Neural cell (in vitro differentiated cells): ENCODE data around the gene TULP4. TPM values are rescaled to one million over a fixed set of nuclear protein-coding genes. Genes with fewer than 3 reads are reported as not detected.

Experiments
- H2AFZ ChIP-seq: fragments of 200-600, 300-800 bp; sonication (generic), shearing (Covaris generic); 2 replicates; pipeline ENCODE4 v1.6.0; 2014; ENCODE audit warnings: low read depth, mild to moderate bottlenecking, antibody characterized with exemption, low read length, moderate library complexity
- H3F3A ChIP-seq: fragments of 200-600 bp; shearing (Covaris generic); 2 replicates; pipeline ENCODE4 v1.6.1; 2016; ENCODE audit warnings: mild to moderate bottlenecking, moderate library complexity, mixed read lengths, antibody characterized with exemption, low read length; ENCODE audit not compliant: insufficient read depth, poor library complexity, severe bottlenecking
- H3K27ac ChIP-seq: fragments of 200-600, 300-800 bp; sonication (generic), shearing (Covaris generic); 2 replicates; pipeline ENCODE4 v1.5.1; 2014; ENCODE audit warnings: mild to moderate bottlenecking, low read length, moderate library complexity
- H3K27me3 ChIP-seq: fragments of 300-800, 200-600 bp; sonication (generic), shearing (Covaris generic); 2 replicates; pipeline ENCODE4 v1.6.0; 2014; ENCODE audit warnings: mild to moderate bottlenecking, low read depth, low read length, moderate library complexity; ENCODE audit not compliant: insufficient read depth
- H3K36me3 ChIP-seq: fragments of 300-800, 200-600 bp; sonication (generic), shearing (Covaris generic); 2 replicates; pipeline ENCODE4 v1.5.1; 2014; ENCODE audit warnings: mild to moderate bottlenecking, antibody characterized with exemption, low read length, moderate library complexity; ENCODE audit not compliant: insufficient read depth
- H3K4me2 ChIP-seq: fragments of 300-800, 200-600 bp; sonication (generic), shearing (Covaris generic); 2 replicates; pipeline ENCODE4 v1.6.0; 2014; ENCODE audit warnings: mild to moderate bottlenecking, low read length
- H3K4me3 ChIP-seq: fragments of 300-800, 200-600 bp; sonication (generic), shearing (Covaris generic); 2 replicates; pipeline ENCODE4 v1.5.1; 2014; ENCODE audit warnings: mild to moderate bottlenecking, low read length, moderate library complexity
- H3K79me2 ChIP-seq: fragments of 200-600 bp; shearing (Covaris generic); replicated peaks from 2 replicates; pipeline ENCODE4 v1.6.0; 2014; ENCODE audit warnings: mild to moderate bottlenecking, low read length, moderate library complexity; ENCODE audit not compliant: insufficient read depth
- H3K9ac ChIP-seq: fragments of 300-800, 200-600 bp; sonication (generic), shearing (Covaris generic); 2 replicates; pipeline ENCODE4 v1.6.1; 2016; ENCODE audit warnings: mild to moderate bottlenecking, low read length, mixed read lengths
- H3K9me2 ChIP-seq: fragments of 200-600 bp; shearing (Covaris generic); 2 replicates; pipeline ENCODE4 v1.6.1; 2016; ENCODE audit warnings: mild to moderate bottlenecking, low read length, mixed read lengths; ENCODE audit not compliant: insufficient read depth
- H3K9me3 ChIP-seq: fragments of 200-600, 300-800 bp; sonication (generic), shearing (Covaris generic); 2 replicates; pipeline ENCODE4 v1.6.1; 2016; ENCODE audit warnings: mild to moderate bottlenecking, mixed run types, low read length, moderate library complexity, mixed read lengths
- H4K20me1 ChIP-seq: fragments of 200-600 bp; shearing (Covaris generic); 2 replicates; pipeline ENCODE4 v1.6.1; 2016; ENCODE audit warnings: mild to moderate bottlenecking, mixed run types; ENCODE audit not compliant: insufficient read depth
- EP300 ChIP-seq: fragments of 450-650 bp; conservative IDR thresholded peaks from 2 replicates; pipeline ENCODE4 v1.6.1; 2014; ENCODE audit warnings: antibody characterized with exemption, mild to moderate bottlenecking, moderate library complexity; ENCODE audit not compliant: poor library complexity, severe bottlenecking
- EZH2 ChIP-seq: fragments of 200-600, 300-800 bp; shearing (Covaris generic), sonication (generic); IDR thresholded peaks from 2 replicates; pipeline ENCODE4 v1.6.1; 2014; ENCODE audit warnings: antibody characterized with exemption, low read length, borderline replicate concordance, mild to moderate bottlenecking; ENCODE audit not compliant: insufficient read depth, poor library complexity, severe bottlenecking
- MXI1 ChIP-seq: fragments of 450-650 bp; conservative IDR thresholded peaks from 2 replicates; pipeline ENCODE4 v1.6.1; 2014; ENCODE audit warnings: antibody characterized with exemption, mild to moderate bottlenecking; ENCODE audit not compliant: poor library complexity, severe bottlenecking
- POLR2AphosphoS5 ChIP-seq: IDR thresholded peaks from 2 replicates; pipeline ENCODE4 v1.6.1; 2012
- RAD21 ChIP-seq: fragments of 450-650 bp; conservative IDR thresholded peaks from 2 replicates; pipeline ENCODE4 v1.6.1; 2014; ENCODE audit warnings: antibody characterized with exemption, mild to moderate bottlenecking, moderate library complexity
- SMC3 ChIP-seq: fragments of 450-650 bp; conservative IDR thresholded peaks from 2 replicates; pipeline ENCODE4 v1.6.1; 2014; ENCODE audit warnings: antibody characterized with exemption, mild to moderate bottlenecking, moderate library complexity; ENCODE audit not compliant: poor library complexity
- TAF1 ChIP-seq: IDR thresholded peaks from 2 replicates; pipeline ENCODE4 v1.6.1; 2012; ENCODE audit warnings: low read depth
- polyA plus RNA-seq: library from polyadenylated mRNA; depleted of rRNA; stranded (reverse); fragments of >200 nt; gene quantifications from 2 replicates; pipeline ENCODE4 v1.2.3, GENCODE V29; 2014
- TF ChIP-seq, protein P1 (sequence below): fragments of 450-650 bp; IDR thresholded peaks from 2 replicates; pipeline ENCODE4 v1.5.1; 2014; ENCODE audit warnings: antibody characterized with exemption, mild to moderate bottlenecking, moderate library complexity; ENCODE audit not compliant: poor library complexity, severe bottlenecking
- TF ChIP-seq, protein P2 (sequence below): IDR thresholded peaks from 2 replicates; pipeline ENCODE4 v1.6.1; 2012; ENCODE audit warnings: borderline replicate concordance

The TULP4 gene
- polyA plus RNA-seq, 1 donor from 2014 or later = 30.6 TPM

DNA sequence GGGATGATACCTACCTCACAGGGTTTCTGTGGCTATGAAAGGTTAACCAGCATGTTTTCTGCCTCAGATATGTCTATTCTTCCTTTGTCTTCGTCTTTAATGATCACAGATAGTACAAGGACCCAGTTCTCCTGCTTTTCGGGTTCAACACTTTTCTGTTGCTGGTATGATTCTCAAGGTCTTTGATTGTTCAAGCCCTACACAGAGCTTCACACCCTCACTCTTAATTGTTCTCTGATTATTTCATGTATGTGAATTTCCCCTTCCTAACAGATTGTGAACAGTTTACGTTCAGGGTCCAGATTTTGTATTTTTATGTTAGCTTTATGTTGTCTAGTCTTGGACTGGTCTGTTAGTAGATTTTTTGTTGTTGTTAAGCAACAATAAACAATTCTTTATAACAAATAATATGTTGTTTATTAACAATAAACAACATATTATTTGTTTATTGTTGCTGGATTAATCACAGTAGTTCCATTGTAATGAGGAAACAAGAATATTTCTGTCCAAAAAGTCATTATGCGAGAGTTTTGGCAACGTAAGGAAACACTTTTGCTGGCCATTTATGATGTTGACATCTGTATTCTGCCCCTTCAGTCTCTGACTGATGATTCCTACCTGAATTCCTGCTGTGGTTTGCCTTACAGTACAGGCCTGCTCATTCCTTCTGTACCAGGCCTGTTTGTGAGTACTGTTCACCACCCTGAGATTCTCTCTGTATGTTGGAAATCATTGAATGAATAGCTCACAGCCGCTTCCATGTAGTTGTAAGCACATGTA lies 27.2 kb upstream of the TULP4 start:
- H3K4me2 ChIP-seq = no peak overlapping the region
- no peak overlapping the region for H3K27ac ChIP-seq
- no peaks in the 10 kb centered on the region for H3F3A ChIP-seq
- no peak overlapping the region for H3K9ac ChIP-seq
- H3K27me3 ChIP-seq = no peaks in the 10 kb centered on the region
- no peaks in the 10 kb centered on the region for H3K9me3 ChIP-seq
- H4K20me1 ChIP-seq = no peaks in the 10 kb centered on the region
- no peaks in the 10 kb centered on the region for H3K36me3 ChIP-seq
- peaks cover 23% of the 10 kb centered on the region for H3K79me2 ChIP-seq
- no peak for TF ChIP-seq EP300
- TF ChIP-seq, protein P1, sequence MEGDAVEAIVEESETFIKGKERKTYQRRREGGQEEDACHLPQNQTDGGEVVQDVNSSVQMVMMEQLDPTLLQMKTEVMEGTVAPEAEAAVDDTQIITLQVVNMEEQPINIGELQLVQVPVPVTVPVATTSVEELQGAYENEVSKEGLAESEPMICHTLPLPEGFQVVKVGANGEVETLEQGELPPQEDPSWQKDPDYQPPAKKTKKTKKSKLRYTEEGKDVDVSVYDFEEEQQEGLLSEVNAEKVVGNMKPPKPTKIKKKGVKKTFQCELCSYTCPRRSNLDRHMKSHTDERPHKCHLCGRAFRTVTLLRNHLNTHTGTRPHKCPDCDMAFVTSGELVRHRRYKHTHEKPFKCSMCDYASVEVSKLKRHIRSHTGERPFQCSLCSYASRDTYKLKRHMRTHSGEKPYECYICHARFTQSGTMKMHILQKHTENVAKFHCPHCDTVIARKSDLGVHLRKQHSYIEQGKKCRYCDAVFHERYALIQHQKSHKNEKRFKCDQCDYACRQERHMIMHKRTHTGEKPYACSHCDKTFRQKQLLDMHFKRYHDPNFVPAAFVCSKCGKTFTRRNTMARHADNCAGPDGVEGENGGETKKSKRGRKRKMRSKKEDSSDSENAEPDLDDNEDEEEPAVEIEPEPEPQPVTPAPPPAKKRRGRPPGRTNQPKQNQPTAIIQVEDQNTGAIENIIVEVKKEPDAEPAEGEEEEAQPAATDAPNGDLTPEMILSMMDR = no peak
- no peak for TF ChIP-seq RAD21
- TF ChIP-seq EZH2 = no peak
- TF ChIP-seq POLR2AphosphoS5 = no peak
- TF ChIP-seq, protein P2, sequence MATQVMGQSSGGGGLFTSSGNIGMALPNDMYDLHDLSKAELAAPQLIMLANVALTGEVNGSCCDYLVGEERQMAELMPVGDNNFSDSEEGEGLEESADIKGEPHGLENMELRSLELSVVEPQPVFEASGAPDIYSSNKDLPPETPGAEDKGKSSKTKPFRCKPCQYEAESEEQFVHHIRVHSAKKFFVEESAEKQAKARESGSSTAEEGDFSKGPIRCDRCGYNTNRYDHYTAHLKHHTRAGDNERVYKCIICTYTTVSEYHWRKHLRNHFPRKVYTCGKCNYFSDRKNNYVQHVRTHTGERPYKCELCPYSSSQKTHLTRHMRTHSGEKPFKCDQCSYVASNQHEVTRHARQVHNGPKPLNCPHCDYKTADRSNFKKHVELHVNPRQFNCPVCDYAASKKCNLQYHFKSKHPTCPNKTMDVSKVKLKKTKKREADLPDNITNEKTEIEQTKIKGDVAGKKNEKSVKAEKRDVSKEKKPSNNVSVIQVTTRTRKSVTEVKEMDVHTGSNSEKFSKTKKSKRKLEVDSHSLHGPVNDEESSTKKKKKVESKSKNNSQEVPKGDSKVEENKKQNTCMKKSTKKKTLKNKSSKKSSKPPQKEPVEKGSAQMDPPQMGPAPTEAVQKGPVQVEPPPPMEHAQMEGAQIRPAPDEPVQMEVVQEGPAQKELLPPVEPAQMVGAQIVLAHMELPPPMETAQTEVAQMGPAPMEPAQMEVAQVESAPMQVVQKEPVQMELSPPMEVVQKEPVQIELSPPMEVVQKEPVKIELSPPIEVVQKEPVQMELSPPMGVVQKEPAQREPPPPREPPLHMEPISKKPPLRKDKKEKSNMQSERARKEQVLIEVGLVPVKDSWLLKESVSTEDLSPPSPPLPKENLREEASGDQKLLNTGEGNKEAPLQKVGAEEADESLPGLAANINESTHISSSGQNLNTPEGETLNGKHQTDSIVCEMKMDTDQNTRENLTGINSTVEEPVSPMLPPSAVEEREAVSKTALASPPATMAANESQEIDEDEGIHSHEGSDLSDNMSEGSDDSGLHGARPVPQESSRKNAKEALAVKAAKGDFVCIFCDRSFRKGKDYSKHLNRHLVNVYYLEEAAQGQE = no peak
- TF ChIP-seq SMC3 = no peak
- TF ChIP-seq TAF1 = no peak
- no peak for TF ChIP-seq MXI1
- H3K9me2 ChIP-seq = no peaks in the 10 kb centered on the region
- no peak overlapping the region for H3K4me3 ChIP-seq
- no peak overlapping the region for H2AFZ ChIP-seq

DNA sequence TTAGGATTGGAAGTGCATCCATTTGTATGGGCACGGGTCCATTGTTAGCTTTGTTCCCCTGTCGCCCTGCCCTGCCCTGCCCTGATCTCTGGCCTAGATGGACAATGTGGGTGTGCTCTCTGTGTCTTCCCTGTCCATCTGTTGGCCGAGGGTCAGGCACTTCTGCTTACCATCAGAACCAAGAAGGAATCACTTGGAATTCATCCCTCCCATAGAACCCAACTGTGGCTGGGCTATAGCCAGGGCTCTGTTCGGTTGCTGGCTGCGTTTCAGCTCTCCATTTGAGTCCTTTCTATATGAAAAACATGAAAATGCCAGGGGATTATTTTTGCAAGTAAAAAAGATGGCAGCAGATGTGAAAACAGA lies 26.6 kb upstream of the TULP4 start:
- Histone ChIP-seq H3K27me3 (no peaks in the 10 kb centered on the region), H2AFZ (no peak overlapping the region), H3K4me2 (no peak overlapping the region), H3K27ac (no peak overlapping the region), H3K79me2 (peaks cover 23% of the 10 kb centered on the region), H3K4me3 (no peak overlapping the region), H3K9me3 (no peaks in the 10 kb centered on the region), H3K36me3 (no peaks in the 10 kb centered on the region), H3K9ac (no peak overlapping the region), H4K20me1 (no peaks in the 10 kb centered on the region), H3F3A (no peaks in the 10 kb centered on the region), H3K9me2 (no peaks in the 10 kb centered on the region)
- TF ChIP-seq SMC3 (no peak), RAD21 (no peak), EP300 (no peak), EZH2 (no peak), TAF1 (no peak), POLR2AphosphoS5 (no peak)
